GM21576 (cell line): Measurements from ENCODE around the gene IQSEC1.

ENCODE experiments used
- ATAC-seq: cut with Tn5 transposase; IDR thresholded peaks from one replicate; pipeline ENCODE4 v1.9.1; 2021; ENCODE audit warnings: mild to moderate bottlenecking, moderate library complexity; ENCODE audit not compliant: unreplicated experiment

The IQSEC1 gene

GRCh38 chr3:12921736-12922135, 151.5 kb downstream of the IQSEC1 start:
- ATAC-seq: no peak

GRCh38 chr3:12920967-12921366, 152.3 kb downstream of the IQSEC1 start:
- ATAC-seq: no peak

- ATAC-seq: no peak
These were observed 154.0 kb downstream of the IQSEC1 start for GRCh38 chr3:12919205-12919604.

- ATAC-seq: no peak
These were observed 155.0 kb downstream of the IQSEC1 start for GRCh38 chr3:12918231-12918630.

- no peak for ATAC-seq
These were observed 157.1 kb downstream of the IQSEC1 start for GRCh38 chr3:12916159-12916558.

GRCh38 chr3:12914088-12914487, 159.1 kb downstream of the IQSEC1 start:
- no peak for ATAC-seq

- no peak for ATAC-seq
These were observed 161.3 kb downstream of the IQSEC1 start for GRCh38 chr3:12911881-12912415.

GRCh38 chr3:12910356-12911099, 162.7 kb downstream of the IQSEC1 start:
- ATAC-seq: no peak

- ATAC-seq: no peak
These were observed 163.5 kb downstream of the IQSEC1 start for GRCh38 chr3:12909710-12910109.

- ATAC-seq: no peak
These were observed 164.4 kb downstream of the IQSEC1 start for GRCh38 chr3:12908859-12909258.

- no peak for ATAC-seq
These were observed 165.0 kb downstream of the IQSEC1 start for GRCh38 chr3:12908136-12908730.

- no peak for ATAC-seq
These were observed 165.5 kb downstream of the IQSEC1 start for GRCh38 chr3:12907729-12908128.

GRCh38 chr3:12907296-12907695, 165.9 kb downstream of the IQSEC1 start:
- ATAC-seq: no peak

GRCh38 chr3:12906916-12907290, 166.3 kb downstream of the IQSEC1 start:
- ATAC-seq: no peak

- ATAC-seq: no peak
These were observed 166.9 kb downstream of the IQSEC1 start for GRCh38 chr3:12906141-12906915.

- no peak for ATAC-seq
These were observed 167.7 kb downstream of the IQSEC1 start for GRCh38 chr3:12905316-12906071.

GRCh38 chr3:12904951-12905315, 168.3 kb downstream of the IQSEC1 start:
- no peak for ATAC-seq

GRCh38 chr3:12903881-12904280, 169.3 kb downstream of the IQSEC1 start:
- ATAC-seq: no peak

- ATAC-seq: no peak
These were observed 170.0 kb downstream of the IQSEC1 start for GRCh38 chr3:12903000-12903800.
